Heart left ventricle (tissue), 16 donors: ENCODE measurements around the gene OR2Z1. TPM values are rescaled to one million over a fixed set of nuclear protein-coding genes. Genes with fewer than 3 reads are reported as not detected.

Experiments used
- ATAC-seq, 4 donors: fragments of 200-7000 bp; cut with Tn5 transposase; one replicate each; pipeline ENCODE4 v1.9.1; 2020 to 2022; ENCODE audit warnings: moderate library complexity in 4 of 4, mild to moderate bottlenecking in 3 of 4, moderate number of reproducible peaks in 1 of 4
- DNase-seq, 5 donors: peaks; one replicate each; pipeline ENCODE4 v3.0.0-alpha.2; 2020
- H3K27ac ChIP-seq, 12 donors: fragments of 200-600 bp; sonication (generic) in 4 of 12; one replicate each; pipeline versions ENCODE4 v1.5.0 to v1.8.0; 2016 to 2022; ENCODE audit warnings: mild to moderate bottlenecking in 2 of 12
- H3K27me3 ChIP-seq, 9 donors: fragments of 200-600 bp; sonication (generic) in 2 of 9; one replicate each; pipeline versions ENCODE4 v1.5.1 to v1.8.0; 2016 to 2022; ENCODE audit warnings: mild to moderate bottlenecking in 3 of 9
- H3K36me3 ChIP-seq, 9 donors: fragments of 200-600 bp; sonication (generic) in 2 of 9; one replicate each; pipeline versions ENCODE4 v1.5.0 to v1.8.0; 2018 to 2022; ENCODE audit warnings: mild to moderate bottlenecking in 2 of 9
- H3K4me1 ChIP-seq, 12 donors: fragments of 200-600 bp; sonication (generic) in 4 of 12; one replicate each; pipeline versions ENCODE4 v1.5.0 to v1.8.0; 2016 to 2022; ENCODE audit warnings: mild to moderate bottlenecking in 3 of 12
- H3K4me3 ChIP-seq, 12 donors: fragments of 200-600 bp; sonication (generic) in 4 of 12; one replicate each; pipeline versions ENCODE4 v1.5.0 to v1.8.0; 2017 to 2022; ENCODE audit warnings: mild to moderate bottlenecking in 9 of 12, moderate library complexity in 4 of 12
- H3K9me3 ChIP-seq, 12 donors: fragments of 200-600 bp; sonication (generic) in 4 of 12; one replicate each; pipeline versions ENCODE4 v1.5.0 to v1.8.0; 2016 to 2022; ENCODE audit warnings: mild to moderate bottlenecking in 1 of 12
- CTCF ChIP-seq, 12 donors: fragments of 200-600 bp; sonication (generic) in 4 of 12; IDR thresholded peaks; one replicate each; pipeline versions ENCODE4 v1.5.0 to v1.8.0; 2018 to 2022; ENCODE audit warnings: antibody characterized with exemption in 12 of 12, mild to moderate bottlenecking in 5 of 12
- POLR2A ChIP-seq, 2 donors: fragments of 450-650 bp; IDR thresholded peaks; one replicate each; pipeline ENCODE4 v1.6.1; 2017; ENCODE audit warnings: antibody characterized with exemption in 2 of 2, mild to moderate bottlenecking in 2 of 2, moderate library complexity in 2 of 2
- WGBS, 4 donors: extraction: QIAGEN DNeasy Blood & Tissue Kit in 2 of 4; methylation state at CpG; one replicate each; pipeline versions ENCODE4 v1.1.5 to v1.1.7; 2013 to 2018; 5-methylcytosine and 5-hydroxymethylcytosine counted together
- intact Hi-C, 10 donors: fragments of 100-400 bp; cut with DNase I; formaldehyde crosslinking; loops; one replicate each; pipeline versions ENCODE4 v1.11.1 to v1.14.2; 2022
- polyA plus RNA-seq, 2 donors: library from polyadenylated mRNA; stranded (reverse); fragments of 200-250 nt; gene quantifications; one replicate each; pipeline ENCODE4 v1.2.3, GENCODE V29; 2013
- total RNA-seq, 9 donors: library from RNA; depleted of rRNA in 2 of 9; stranded (reverse); fragments of >200 nt in 2 of 9; fragmentation: NEBNext Ultra II Directional in 3 of 9; extraction: Animal tissue kit (Norgen Biotek cat#: 25700) in 3 of 9; gene quantifications; one replicate each; pipeline versions ENCODE4 v1.1.0 to v1.2.4, GENCODE V29; 2016 to 2023
- donor health status: ischemic (EF 13 %, LVEDD 7.1; RV severe dilation, severe dysfunction).
- donor health status: healthy with polysubstance abuse.
- donor health status: DM: no; HTN: yes; CAD: no.
- donor health status: DM: no; HTN: no; CAD: no.
- donor health status: ischemic (EF 25% LVEDD 6.9; RV normal size, moderate dysfunction).
- donor health status: ischemic (EF 25% LVEDD 5.7; RV mildly dilated, moderate dysfunction).
- donor health status: healthy.
- donor health status: DM: yes; HTN: yes; CAD: no.
- donor health status: ischemic (EF 35%, LVEDD 5.7; RV mildly dilated, moderate dysfunction).
- donor health status: nonischemic (EF 11% LVEDD 7.7; RV severe dilation, severe dysfunction).
- donor health status: DM: yes; HTN: yes; CAD: no.
- donor health status: PGD.
- donor health status: ischemic (EF 29% LVEDD 5.4; RV normal size, mild dysfunction).
- donor health status: nonischemic (EF 23%, LVEDD 6.1; RV moderate dilation, normal function).

The OR2Z1 gene
- total and polyA plus RNA-seq, 11 donors, result not detected

GRCh38 chr19:8680676-8681344 lies 40.6 kb upstream of the OR2Z1 start:
- H3K4me3 ChIP-seq, result no peak overlapping the region
- H3K27me3 ChIP-seq, result peaks cover 0 to 2% (median 0%) of the 10 kb centered on the region in 9 donors
- no peaks in the 10 kb centered on the region for H3K36me3 ChIP-seq
- ATAC-seq (no peak), DNase-seq (no peak)
- WGBS, 4 donors, result 71 to 78% (median 73%) methylated on average over 5 of the region's 5 CpGs
- TF ChIP-seq POLR2A (IDR thresholded peaks at IDR 0.05) (no peak), CTCF (IDR thresholded peaks at IDR 0.05) (no peak)
- H3K9me3 ChIP-seq, result peaks cover 0 to 5% (median 0%) of the 10 kb centered on the region in 12 donors
- H3K27ac ChIP-seq, result no peak overlapping the region
- H3K4me1 ChIP-seq, result no peaks in the 10 kb centered on the region
- intact Hi-C loops, result no loop called here

- WGBS, 4 donors, result 69 to 77% (median 72%) methylated on average over 2 of the region's 2 CpGs
- no peaks in the 10 kb centered on the region for H3K36me3 ChIP-seq
- H3K9me3 ChIP-seq, result peaks cover 0 to 5% (median 0%) of the 10 kb centered on the region in 12 donors
- no peak overlapping the region for H3K4me3 ChIP-seq
- H3K27ac ChIP-seq, result no peak overlapping the region
- DNase-seq (no peak), ATAC-seq (no peak)
- intact Hi-C loops, result no loop called here
- no peaks in the 10 kb centered on the region for H3K4me1 ChIP-seq
- peaks cover 0 to 2% (median 0%) of the 10 kb centered on the region in 9 donors for H3K27me3 ChIP-seq
- TF ChIP-seq CTCF (IDR thresholded peaks at IDR 0.05), result no peak
- no peak for TF ChIP-seq POLR2A (IDR thresholded peaks at IDR 0.05)
Measured at GRCh38 chr19:8681345-8682029, 39.9 kb upstream of the OR2Z1 start.

GRCh38 chr19:8682472-8682871 lies 39.0 kb upstream of the OR2Z1 start:
- H3K4me1 ChIP-seq, result no peaks in the 10 kb centered on the region
- no peak for TF ChIP-seq POLR2A (IDR thresholded peaks at IDR 0.05)
- no peak for TF ChIP-seq CTCF (IDR thresholded peaks at IDR 0.05)
- no peak for DNase-seq
- WGBS, 4 donors, result 39 to 54% (median 47%) methylated on average over 2 of the region's 2 CpGs
- H3K9me3 ChIP-seq, result peaks cover 0 to 5% (median 0%) of the 10 kb centered on the region in 12 donors
- intact Hi-C loops, result no loop called here
- no peak overlapping the region for H3K27ac ChIP-seq
- H3K4me3 ChIP-seq, result no peak overlapping the region
- H3K27me3 ChIP-seq, result peaks cover 0 to 8% (median 0%) of the 10 kb centered on the region in 9 donors
- no peak for ATAC-seq
- no peaks in the 10 kb centered on the region for H3K36me3 ChIP-seq

GRCh38 chr19:8682931-8683330 lies 38.5 kb upstream of the OR2Z1 start:
- peaks cover 0 to 8% (median 0%) of the 10 kb centered on the region in 9 donors for H3K27me3 ChIP-seq
- 71 to 84% (median 75%) methylated on average over 1 of the region's 1 CpG for WGBS, 4 donors
- H3K36me3 ChIP-seq, result no peaks in the 10 kb centered on the region
- TF ChIP-seq POLR2A (IDR thresholded peaks at IDR 0.05) (no peak), CTCF (IDR thresholded peaks at IDR 0.05) (no peak)
- no peaks in the 10 kb centered on the region for H3K4me1 ChIP-seq
- DNase-seq (no peak), ATAC-seq (no peak)
- no peak overlapping the region for H3K4me3 ChIP-seq
- H3K9me3 ChIP-seq, result peaks cover 0 to 5% (median 0%) of the 10 kb centered on the region in 12 donors
- H3K27ac ChIP-seq, result no peak overlapping the region
- intact Hi-C loops, result no loop called here
